Measurements from ENCODE around the gene INPP5K.

GRCh38 chr17:1493291-1493980 is 23.0 kb downstream of the INPP5K start:
- TF ChIP-seq FOXK2 (IDR thresholded peaks at IDR 0.05) (no peak), TARDBP (IDR thresholded peaks at IDR 0.05) (no peak), FOXM1 (IDR thresholded peaks at IDR 0.05; ENCODE audit: borderline replicate concordance) (no peak), ELF4 (IDR thresholded peaks at IDR 0.05) (no peak), PKNOX1 (IDR thresholded peaks at IDR 0.05) (no peak), NFRKB (IDR thresholded peaks at IDR 0.05) (no peak), CTBP1 (IDR thresholded peaks at IDR 0.05; ENCODE audit: borderline replicate concordance) (no peak)

All from HEK293T (cell line).